ENCODE results near the gene ASPG.

Gene ASPG

GRCh38 chr14:104158827-104159798 lies 73.6 kb downstream of the ASPG start:
- Histone ChIP-seq H3K4me2 (ENCODE audit: low read depth, low read length, poor library complexity, severe bottlenecking) (no peak overlapping the region), H3K79me2 (ENCODE audit: insufficient read depth, low read length) (no peaks in the 10 kb centered on the region), H3K27ac (ENCODE audit: low read depth, low read length) (no peak overlapping the region), H3K4me3 (ENCODE audit: insufficient read depth, low read length, poor library complexity, severe bottlenecking) (no peak overlapping the region), H3K9me3 (ENCODE audit: insufficient read depth, low read length) (no peaks in the 10 kb centered on the region), H4K20me1 (ENCODE audit: low read depth, low read length) (no peaks in the 10 kb centered on the region), H3K36me3 (ENCODE audit: low read length) (no peaks in the 10 kb centered on the region), H3K9me2 (replicated peaks; ENCODE audit: insufficient read depth, low read length) (no peaks in the 10 kb centered on the region), H3K9ac (ENCODE audit: low read length) (no peak overlapping the region), H3F3A (ENCODE audit: insufficient read depth) (no peaks in the 10 kb centered on the region), H3K27me3 (ENCODE audit: low read length) (no peaks in the 10 kb centered on the region), H2AFZ (ENCODE audit: low read depth, low read length, severe bottlenecking) (no peak overlapping the region)
- TF ChIP-seq EZH2phosphoT487 (conservative IDR thresholded peaks at IDR 0.05; ENCODE audit: low read length), result no peak
- TF ChIP-seq CTCF (IDR thresholded peaks at IDR 0.05; ENCODE audit: insufficient read depth, low read length, poor library complexity, severe bottlenecking), result no peak

- H3K79me2 ChIP-seq (ENCODE audit: insufficient read depth, low read length), result no peaks in the 10 kb centered on the region
- H3K9me3 ChIP-seq (ENCODE audit: insufficient read depth, low read length), result no peaks in the 10 kb centered on the region
- no peaks in the 10 kb centered on the region for H3K27me3 ChIP-seq (ENCODE audit: low read length)
- no peaks in the 10 kb centered on the region for H3K9me2 ChIP-seq (replicated peaks; ENCODE audit: insufficient read depth, low read length)
- H3K4me3 ChIP-seq (ENCODE audit: insufficient read depth, low read length, poor library complexity, severe bottlenecking), result no peak overlapping the region
- TF ChIP-seq CTCF (IDR thresholded peaks at IDR 0.05; ENCODE audit: insufficient read depth, low read length, poor library complexity, severe bottlenecking) (no peak), EZH2phosphoT487 (conservative IDR thresholded peaks at IDR 0.05; ENCODE audit: low read length) (no peak)
- no peak overlapping the region for H3K9ac ChIP-seq (ENCODE audit: low read length)
- H3F3A ChIP-seq (ENCODE audit: insufficient read depth), result no peaks in the 10 kb centered on the region
- H2AFZ ChIP-seq (ENCODE audit: low read depth, low read length, severe bottlenecking), result no peak overlapping the region
- H4K20me1 ChIP-seq (ENCODE audit: low read depth, low read length), result no peaks in the 10 kb centered on the region
- H3K4me2 ChIP-seq (ENCODE audit: low read depth, low read length, poor library complexity, severe bottlenecking), result no peak overlapping the region
- H3K27ac ChIP-seq (ENCODE audit: low read depth, low read length), result no peak overlapping the region
- no peaks in the 10 kb centered on the region for H3K36me3 ChIP-seq (ENCODE audit: low read length)
Observed at GRCh38 chr14:104159990-104160389, 74.5 kb downstream of the ASPG start.

GRCh38 chr14:104161602-104162367 lies 76.3 kb downstream of the ASPG start:
- H3K9ac ChIP-seq (ENCODE audit: low read length), result no peak overlapping the region
- H3K27ac ChIP-seq (ENCODE audit: low read depth, low read length), result no peak overlapping the region
- H4K20me1 ChIP-seq (ENCODE audit: low read depth, low read length), result no peaks in the 10 kb centered on the region
- H3K36me3 ChIP-seq (ENCODE audit: low read length), result no peaks in the 10 kb centered on the region
- H3K79me2 ChIP-seq (ENCODE audit: insufficient read depth, low read length), result no peaks in the 10 kb centered on the region
- H3K4me2 ChIP-seq (ENCODE audit: low read depth, low read length, poor library complexity, severe bottlenecking), result no peak overlapping the region
- no peak overlapping the region for H3K4me3 ChIP-seq (ENCODE audit: insufficient read depth, low read length, poor library complexity, severe bottlenecking)
- no peaks in the 10 kb centered on the region for H3K9me3 ChIP-seq (ENCODE audit: insufficient read depth, low read length)
- H2AFZ ChIP-seq (ENCODE audit: low read depth, low read length, severe bottlenecking), result no peak overlapping the region
- no peak for TF ChIP-seq EZH2phosphoT487 (conservative IDR thresholded peaks at IDR 0.05; ENCODE audit: low read length)
- no peak for TF ChIP-seq CTCF (IDR thresholded peaks at IDR 0.05; ENCODE audit: insufficient read depth, low read length, poor library complexity, severe bottlenecking)
- H3K27me3 ChIP-seq (ENCODE audit: low read length), result no peaks in the 10 kb centered on the region
- no peaks in the 10 kb centered on the region for H3F3A ChIP-seq (ENCODE audit: insufficient read depth)
- no peaks in the 10 kb centered on the region for H3K9me2 ChIP-seq (replicated peaks; ENCODE audit: insufficient read depth, low read length)
